Placental epithelial cell (primary cell): ENCODE results near the gene SDHA. TPM values are rescaled to one million over a fixed set of nuclear protein-coding genes. Genes with fewer than 3 reads are reported as not detected.

Experiments used
- total RNA-seq: library from RNA; depleted of rRNA; stranded (reverse); fragments of >200 nt; gene quantifications from 2 replicates; pipeline ENCODE4 v1.2.3, GENCODE V29; 2012

The SDHA gene
- total RNA-seq, result 84.8 and 91.2 TPM in 2 replicates

GRCh38 chr5:217494-218456 is at the start of gene SDHA, which contains the start of gene CCDC127:
Gene SDHA (plus strand): TSS chr5:218320. CDS start chr5:218356, 36 bp downstream.
Gene CCDC127 (minus strand): TSS chr5:218153. CDS start chr5:216849, 1,304 bp downstream.

GRCh38 chr5:191036-191948 is 26.8 kb upstream of the SDHA start, which contains the start of gene LRRC14B:
Gene LRRC14B (plus strand): TSS chr5:191495. CDS start chr5:191539, 44 bp downstream.

Other genes starting within 250 kb of the SDHA start
- gene PLEKHG4B, start 126.2 kb upstream of the SDHA start, total RNA-seq, result 31.4 and 37.6 TPM in 2 replicates
- gene LRRC14B, start 26.8 kb upstream of the SDHA start, total RNA-seq, result 0.11 TPM in 1 of 2 replicates, not detected in the other
- 3.3 and 5.5 TPM in 2 replicates for gene CCDC127, start 167 bp upstream of the SDHA start, total RNA-seq
- 94.2 and 100 TPM in 2 replicates for gene PDCD6, start 53.3 kb downstream of the SDHA start, total RNA-seq
- 0.33 and 3.5 TPM in 2 replicates for gene AHRR, start 103.4 kb downstream of the SDHA start, total RNA-seq
- gene EXOC3, start 224.9 kb downstream of the SDHA start, total RNA-seq, result 28.7 and 34.2 TPM in 2 replicates